LHCN-M2 (cell line): ENCODE data around the gene CYFIP1. TPM values are rescaled to one million over a fixed set of nuclear protein-coding genes. Genes with fewer than 3 reads are reported as not detected.

Experiments
- DNase-seq: peaks from one replicate; pipeline ENCODE4 v3.0.0-alpha.2; 2012; ENCODE audit warnings: low read depth
- total RNA-seq: library from RNA; depleted of rRNA; stranded (reverse); fragments of >200 nt; gene quantifications from 2 replicates; pipeline ENCODE4 v1.2.3, GENCODE V29; 2014

Gene CYFIP1
- total RNA-seq, 1 experiment from 2014 or later, result 90.4 TPM

DNA sequence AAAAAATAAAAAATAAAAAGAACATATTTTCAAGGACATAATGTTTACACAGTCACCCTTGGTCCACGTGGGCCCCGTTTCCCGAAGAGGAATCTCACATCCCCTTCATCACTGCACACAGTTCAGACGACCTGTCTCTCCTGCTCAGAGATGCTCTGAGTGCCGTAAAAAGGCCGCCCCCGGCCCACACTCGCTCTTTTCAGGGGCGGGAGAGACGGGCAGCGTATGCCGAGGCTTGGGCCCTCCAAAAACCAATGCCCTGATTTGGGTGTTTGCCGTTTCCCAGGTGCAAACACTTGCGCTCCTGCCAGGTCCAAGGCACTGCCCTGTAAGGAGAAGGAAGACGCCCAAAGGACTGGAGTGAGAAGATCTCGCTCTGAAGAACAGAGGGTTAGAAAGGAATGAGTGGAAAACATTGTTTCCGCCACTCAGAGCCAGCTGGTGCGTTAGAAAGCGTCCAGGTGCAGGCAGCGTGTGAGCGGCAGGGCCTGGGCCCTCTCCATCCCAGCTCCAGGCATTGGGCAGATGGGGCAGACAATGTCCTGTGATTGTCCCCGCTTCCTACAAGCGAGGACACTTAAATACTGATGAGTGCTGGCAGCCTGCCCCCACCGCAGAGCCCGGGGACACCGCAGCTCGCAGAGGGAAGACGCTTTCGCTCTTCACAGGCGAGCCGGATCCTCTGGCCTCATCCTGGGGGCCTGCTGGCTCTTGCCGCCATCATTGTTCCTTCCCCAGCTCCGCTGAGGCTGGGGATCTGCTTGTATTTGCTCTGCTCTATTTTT lies 88.5 kb downstream of the CYFIP1 start:
- DNase-seq, result no peak

DNA sequence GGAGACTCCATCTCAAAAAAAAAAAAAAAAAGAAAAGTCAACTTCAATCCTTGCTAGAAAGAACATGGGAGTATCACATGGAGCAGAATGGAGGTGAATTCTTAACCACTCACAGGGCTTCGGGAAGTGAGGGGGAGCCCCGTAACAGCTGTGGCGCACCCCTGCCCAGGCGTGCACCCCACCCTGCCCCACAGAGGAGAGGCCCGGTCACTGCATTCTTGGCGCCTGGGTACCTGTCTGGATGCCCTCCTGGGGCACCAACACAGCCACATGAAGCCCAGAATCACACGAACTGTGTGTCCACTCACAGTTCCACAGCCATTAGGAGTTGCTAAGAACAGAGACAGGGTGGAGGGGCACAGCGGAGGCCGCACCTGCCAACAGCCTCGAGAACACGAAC lies 89.9 kb downstream of the CYFIP1 start:
- DNase-seq, result no peak

DNA sequence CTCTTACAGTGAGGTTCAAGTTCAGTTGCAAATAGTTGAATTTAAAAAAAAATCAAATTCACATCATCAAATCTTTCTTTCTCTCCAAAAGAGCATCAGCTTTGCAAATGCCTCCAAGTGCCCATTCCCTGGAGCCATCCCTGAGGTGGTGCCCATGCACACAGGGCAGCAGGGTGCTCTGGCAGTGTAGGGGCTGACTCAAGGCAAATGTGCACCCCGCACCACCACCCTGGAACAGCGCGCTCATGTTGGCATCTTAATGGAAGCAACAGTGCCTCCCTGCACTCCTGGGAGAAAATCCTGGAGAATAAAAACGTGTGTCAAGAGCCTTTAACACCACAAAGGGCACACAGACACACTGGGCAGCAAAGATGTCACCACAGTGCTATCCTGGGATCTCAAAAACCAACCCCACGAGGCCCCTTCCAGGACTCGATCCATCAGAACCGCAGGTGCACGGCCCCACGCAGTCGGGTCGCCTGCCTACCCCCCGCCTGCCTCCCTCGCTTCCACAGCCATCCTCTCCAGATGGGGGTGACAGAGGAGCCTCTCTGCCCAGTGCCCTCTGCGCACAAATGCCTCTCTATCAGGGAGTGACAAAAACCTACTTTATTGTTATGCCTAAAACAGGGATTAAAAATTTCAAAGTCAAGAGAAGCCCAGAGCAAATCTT lies 90.9 kb downstream of the CYFIP1 start:
- DNase-seq, result no peak

DNA sequence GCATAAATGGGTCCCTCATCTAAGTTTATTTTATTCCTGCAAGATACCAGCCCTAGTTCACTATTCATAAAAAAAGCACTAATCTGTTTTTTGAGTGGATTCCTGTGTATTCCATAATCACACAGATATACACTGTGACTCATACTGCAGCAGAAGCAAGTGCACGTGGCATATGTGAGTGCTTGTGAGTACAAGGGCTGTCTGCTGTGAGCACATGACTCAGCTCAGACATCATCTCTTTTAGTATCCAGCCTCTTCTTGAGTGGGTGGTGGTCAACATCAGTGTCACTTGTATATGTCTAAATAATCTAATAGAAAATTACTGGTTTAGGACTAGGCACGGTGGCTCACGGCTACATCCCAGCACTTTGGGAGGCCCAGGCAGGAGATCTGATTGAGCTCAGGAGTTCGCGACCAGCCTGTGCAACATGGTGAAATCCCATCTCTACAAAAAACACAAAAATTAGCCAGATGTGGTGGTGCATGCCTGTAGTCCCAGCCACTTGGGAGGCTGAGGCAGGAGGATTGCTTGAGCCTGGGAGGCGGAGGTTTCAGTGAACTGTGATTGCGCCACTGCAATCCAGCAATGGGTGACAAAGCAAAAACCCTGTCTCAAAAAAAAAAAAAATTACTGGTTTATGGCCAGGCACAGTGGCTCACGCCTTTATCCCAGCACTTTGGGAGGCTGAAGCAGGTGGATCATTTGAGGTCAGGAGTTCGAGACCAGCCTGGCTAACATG lies 91.9 kb downstream of the CYFIP1 start:
- peak; percentile 94 for DNase-seq

DNA sequence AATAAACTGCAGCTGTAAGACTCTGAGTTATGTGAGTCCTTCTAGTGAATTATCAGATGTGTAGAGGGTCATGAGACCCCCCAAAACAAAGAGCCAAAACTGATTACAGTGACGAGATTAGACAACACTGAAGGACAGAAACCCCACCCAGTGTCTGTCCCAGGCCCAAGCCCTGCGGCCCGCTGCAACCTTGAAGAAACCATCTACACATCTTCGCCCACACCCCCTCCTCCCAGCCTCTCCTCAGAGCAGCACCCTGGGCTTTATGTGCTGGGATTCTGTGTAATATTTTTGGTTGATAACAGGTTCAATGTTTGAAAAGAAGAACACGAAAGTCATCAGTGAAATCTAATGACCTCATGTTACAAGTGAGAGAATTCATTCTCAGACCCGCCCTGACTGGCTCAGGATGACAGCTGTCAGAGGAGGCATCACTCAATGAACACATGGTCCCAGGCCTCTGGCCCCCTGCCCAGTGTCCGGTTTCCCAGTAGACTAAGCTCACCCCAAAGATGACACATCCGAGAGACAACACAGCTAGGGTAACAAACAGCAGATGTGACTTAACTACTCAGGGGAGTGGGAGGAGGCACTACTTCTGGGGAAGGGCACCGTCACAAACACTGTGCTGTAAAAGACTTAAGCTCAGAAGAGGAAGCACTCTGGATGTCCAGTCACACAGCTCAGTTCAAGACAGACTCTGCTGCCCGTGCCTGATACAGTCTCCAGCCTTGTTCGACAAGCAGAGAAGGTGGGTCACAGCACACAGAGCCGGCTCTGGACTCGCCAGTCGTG lies 92.8 kb downstream of the CYFIP1 start:
- peak; percentile 98 for DNase-seq

DNA sequence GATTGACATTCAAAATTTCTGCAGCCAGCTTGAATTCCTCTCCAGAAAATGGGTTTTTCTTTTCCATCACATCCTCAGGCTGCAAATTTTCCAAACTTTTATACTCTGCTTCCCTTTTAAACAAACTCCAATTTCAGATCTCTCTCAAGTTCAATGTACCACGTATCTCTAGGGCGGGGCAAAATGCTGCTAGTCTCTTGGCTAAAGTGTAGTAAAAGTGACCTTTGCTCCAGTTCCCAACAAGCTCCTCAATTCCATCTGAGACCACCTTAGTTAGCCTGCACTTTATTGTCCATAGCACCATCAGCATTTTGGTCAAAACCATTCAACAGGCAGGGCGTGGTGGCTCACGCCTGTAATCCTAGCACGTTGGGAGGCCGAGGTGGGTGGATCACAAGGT lies 95.0 kb downstream of the CYFIP1 start:
- no peak for DNase-seq

DNA sequence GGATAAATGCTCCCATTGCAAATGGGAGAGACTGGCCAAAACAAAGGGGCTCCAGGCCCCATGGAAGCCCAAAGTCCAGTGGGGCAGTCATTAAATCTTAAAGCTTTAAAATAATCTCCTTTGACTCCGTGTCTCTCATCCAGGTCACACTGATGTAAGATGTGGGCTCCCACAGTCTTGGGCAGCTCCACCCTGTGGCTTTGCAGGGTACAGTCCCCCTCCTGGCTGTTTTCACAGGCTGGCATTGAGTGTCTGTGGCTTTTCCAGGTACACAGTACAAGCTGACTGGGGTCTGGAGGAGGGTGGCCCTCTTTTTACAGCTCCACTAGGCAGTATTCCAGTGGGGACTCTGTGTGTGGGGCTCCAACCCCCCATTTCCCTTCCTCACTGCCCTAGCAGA lies 95.8 kb downstream of the CYFIP1 start:
- no peak for DNase-seq

DNA sequence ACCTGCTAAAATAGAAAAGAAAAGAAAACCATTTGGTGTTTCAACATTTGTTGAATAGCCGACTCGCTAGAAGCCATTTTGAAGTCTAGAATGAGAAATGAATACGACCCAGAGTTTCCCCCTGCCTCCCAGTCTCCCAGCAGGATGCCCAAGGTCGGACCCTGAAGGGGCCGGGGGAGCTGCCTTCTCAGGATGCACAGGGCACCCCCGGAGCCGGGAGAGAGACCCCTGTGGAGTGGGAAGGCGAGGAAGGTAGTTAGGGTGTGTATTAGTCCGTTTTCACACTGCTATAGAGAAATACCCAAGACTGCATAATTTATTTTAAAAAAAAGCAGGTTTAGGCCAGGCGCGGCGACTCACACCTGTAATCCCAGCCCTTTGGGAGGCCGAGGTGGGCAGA lies 97.0 kb downstream of the CYFIP1 start:
- DNase-seq, result no peak

DNA sequence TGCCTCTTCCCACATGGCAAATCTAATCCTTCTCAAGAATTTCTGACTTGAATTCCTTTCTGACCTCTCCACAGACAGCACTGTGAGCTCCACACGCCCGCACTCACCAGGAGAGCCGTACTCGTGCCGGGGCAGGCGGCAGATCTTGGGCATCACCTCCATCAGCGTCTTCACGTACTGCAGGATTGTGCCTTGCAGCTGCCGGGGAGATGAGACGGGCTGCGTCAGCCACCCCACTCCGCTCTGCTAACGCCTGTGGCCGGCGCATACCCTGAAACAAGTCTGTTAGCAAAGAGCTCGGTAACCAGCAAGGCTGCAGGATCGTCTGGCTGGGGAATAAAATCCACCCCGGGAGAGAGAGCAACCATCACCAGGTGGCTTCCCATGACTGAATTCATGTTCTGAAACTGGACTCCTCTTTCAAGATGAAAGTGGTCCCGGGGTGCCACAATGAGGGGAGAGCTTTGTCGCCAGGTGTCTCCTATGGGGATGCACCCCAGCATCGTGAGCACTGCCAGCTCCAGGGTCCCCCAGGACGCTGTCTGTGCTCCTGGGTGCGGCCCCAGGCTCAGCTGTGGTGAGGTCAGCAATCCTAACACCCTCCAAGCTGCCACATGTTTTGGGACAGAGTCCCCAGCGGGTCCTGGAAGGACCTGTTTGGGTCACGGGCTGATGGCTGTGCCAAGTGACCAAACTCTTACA lies 98.3 kb downstream of the CYFIP1 start:
- DNase-seq, result no peak

DNA sequence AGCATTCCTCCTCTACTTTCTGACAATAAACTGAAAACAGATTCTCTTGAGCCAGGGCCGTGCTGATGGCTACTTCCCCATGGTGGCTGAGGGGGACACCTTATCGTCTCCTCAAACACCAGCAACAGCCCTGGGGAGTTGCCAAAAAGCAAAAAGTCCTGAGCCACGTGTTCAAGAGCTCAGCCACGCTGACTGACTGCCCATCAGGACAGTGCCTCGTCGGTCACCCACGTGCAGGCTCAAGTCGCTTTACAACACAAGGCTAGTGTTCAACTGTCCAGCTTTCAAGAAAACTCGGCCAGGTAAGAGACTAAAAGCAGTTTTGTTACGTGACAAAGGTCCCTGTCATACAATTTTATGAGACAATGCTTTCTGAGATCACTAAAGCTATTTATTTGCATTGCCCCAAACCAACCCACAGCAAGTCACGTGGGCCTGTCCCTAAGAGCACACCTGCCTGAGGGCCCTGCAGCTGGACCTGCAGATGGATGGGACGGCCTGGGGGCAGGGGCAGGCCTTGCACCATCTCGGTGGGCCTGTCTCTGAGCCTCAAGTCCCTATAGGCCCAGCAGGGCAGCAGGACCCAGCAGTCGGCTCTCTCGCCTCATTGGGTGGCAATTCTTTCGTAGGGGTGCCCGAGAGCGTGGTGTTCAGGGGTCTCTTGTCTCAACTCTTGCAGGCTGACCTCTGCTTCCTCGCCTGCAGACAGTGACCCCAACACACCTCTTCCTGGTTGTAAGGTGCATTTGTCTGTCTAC lies 99.0 kb downstream of the CYFIP1 start:
- no peak for DNase-seq

DNA sequence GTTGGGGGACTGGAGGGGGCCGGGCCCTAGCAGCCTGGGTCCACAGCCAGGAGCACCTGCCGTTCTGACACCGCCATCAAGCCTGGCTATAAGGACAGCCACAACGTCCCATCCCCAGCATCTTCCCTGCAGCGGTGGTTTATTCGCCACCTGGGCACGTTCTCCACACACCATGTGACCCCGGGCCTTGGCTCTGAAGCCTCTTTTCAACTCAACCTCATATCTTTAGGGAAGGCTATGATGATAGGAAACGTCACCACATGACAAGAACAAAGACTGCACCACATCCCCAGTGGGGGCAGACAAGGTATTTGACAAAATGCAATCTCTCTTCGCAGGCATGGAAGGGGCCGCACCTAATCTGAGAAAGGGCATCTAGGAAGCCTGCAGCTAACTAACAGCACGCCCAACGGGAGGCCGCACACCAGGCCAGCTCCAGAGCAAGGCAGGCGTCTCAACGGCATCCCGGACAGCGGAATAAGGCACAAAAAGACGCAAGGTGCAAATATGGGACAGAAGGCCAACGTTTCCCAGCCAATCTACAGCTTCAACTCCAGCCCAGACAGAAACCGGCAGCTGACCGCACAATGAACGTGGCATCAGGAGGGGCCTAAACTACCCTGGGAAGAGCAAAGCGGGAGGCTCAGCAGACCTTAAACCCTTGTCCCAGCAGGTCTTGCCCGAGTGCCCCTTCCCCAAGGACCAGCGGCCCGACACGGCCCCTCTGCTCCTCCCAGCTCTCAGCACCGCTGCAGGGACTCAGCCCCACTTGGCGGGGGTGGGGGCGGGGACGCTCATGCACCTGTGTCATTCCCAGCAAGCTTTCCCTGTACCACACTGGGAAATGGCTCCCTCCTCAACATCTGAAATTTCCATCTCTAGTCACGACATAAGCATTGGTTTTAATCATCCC lies 99.8 kb downstream of the CYFIP1 start:
- no peak for DNase-seq

DNA sequence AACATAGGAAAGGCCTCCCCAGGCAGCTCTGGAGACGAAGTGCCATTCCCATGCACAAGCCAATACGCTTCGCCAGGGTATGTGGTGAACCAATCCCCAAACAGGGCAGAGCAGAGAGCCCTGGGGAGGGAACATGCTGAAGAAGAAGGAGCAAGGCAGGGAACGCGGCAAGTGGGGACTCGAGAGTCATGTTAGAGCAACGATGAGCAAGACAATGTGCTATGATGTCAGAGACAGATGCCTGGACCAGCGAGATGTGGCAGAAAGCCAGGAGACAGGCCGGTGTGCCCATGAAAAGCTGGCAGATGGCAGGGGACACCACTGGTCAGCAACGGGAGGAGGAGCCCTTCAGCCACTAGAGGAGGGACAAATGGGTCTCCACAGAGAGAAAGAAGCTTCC lies 102.1 kb downstream of the CYFIP1 start:
- DNase-seq, result peak; percentile 64

DNA sequence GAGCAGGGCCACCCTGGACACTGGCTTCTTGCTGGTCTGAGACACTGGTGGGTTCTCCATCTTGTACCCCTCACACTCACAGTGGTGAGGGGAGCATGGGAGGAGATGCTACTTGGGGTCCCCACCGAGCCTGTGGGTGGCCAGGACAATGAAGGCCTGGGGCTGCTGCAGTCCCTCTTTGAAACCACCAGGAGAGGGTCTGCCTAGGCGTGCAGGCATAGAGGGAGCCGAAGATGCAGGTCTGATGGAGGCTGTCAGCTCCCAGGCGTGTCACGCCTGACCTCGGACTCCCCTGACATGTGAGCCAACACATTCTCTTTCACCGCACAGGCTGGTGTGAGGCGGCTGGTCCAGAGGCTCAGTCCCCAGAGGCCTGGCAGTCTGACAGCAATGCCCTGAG lies 102.6 kb downstream of the CYFIP1 start:
- no peak for DNase-seq

DNA sequence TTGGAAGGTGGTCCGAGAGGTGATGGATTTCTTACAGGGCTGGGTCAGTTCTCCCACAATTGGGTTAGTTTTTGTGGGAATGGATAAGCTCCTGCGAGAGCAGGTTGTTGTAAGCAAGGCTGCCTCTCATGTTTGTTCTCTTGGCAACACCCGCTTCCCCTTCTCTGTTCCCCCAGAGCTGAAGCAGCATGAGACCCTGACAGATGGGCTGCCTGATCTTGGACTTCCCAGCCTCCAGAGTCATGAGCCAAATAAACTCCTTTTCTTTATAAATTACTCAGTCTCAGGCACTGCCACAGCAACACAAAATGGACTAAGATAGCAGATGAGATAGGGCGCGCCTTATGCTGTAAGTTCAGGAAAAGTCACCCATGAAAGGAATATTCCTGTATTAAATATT lies 103.1 kb downstream of the CYFIP1 start:
- DNase-seq, result no peak

DNA sequence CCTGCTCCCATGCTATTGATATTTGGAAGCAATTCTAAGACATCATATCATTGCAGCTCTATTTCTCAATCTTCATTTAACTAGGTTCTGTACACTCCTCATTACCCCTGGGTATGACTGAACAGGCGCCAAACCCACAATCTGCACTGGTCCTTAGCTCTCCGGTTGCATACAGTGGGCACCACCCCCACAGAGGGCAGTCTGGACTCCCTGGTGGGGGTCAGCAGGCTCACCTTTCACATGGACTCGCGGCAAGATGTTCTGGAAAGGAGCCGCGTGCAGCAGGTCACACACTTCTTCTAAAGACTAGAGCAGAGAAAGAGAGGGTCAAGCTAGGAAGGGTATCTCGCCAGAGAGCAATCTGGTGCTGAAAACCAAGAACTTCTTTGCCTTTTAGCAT lies 105.2 kb downstream of the CYFIP1 start:
- DNase-seq, result no peak

DNA sequence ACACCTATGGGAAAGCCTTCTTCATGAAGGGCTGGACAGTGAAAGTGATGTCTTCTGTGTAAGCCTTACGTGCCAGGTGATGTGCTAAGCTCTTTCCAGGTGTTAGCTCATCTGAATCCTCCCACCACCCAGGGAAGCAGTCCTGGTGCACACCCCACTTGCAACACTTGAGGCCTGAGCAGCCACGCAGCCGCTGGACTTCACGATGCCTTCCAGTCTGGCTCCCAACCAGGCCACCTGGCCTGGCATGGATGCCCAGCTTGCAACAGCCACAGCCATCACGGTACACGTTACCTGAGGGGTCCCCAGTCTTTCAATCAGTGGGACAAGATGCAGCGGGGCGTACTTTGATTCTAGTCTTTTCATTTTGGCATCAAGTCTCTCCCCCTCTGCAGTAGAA lies 105.9 kb downstream of the CYFIP1 start:
- no peak for DNase-seq

DNA sequence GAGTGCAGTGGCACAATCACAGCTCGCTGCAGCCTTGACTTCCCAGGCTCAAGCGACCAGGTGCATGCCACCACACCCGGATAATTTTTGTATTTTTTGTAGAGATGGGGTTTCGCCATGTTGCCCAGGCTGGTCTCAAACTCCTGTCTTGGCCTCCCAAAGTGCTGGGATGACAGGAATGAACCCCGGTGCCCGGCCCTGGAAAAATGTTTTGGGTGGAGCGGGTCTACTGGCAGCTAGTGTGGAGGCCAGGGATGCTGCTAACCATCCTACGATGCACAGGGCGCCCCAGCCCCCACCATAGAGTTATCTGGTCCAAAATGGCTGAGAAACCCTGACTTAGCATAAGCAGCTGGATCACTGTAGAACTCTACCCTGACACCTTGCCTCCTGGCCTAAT lies 106.3 kb downstream of the CYFIP1 start:
- no peak for DNase-seq

DNA sequence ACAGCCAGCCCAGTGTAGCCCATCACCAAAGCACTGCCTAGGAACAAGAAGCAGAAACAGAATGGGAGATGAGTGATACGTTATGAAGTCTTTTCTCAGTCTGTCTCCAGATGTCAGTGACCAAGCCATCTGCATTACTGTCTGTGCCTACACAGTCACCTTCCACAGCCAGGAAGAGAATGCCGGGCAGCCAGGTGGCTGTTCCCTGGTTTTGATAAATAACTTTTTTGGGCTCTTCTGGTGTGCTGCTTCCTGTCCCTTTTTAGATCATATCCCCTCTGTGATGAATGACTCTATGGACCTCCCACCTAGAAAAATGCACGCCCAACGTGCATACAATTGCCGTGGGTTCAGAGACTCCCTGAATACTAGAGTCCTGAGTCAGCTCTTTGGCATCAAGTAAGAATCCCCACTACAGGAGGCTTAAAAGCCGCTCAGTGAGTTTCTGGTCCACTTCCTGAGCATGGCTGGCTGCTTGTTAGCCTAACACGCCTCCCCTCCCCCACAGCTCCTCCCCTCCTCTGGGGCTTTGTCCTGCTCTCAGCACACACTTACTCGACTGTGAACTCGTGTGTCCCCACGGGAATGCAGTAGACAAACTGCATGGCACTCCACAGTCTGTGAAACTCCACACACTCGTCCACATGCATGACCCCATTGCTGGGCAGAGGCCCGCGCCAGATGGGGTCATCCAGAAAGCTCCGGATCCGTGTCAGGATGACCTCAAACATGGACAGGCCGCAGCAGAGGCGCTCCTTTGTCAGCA lies 107.0 kb downstream of the CYFIP1 start:
- no peak for DNase-seq
